HG02938 (cell line): ENCODE results near the gene RAB8A.
"Not testable (repeated sequence)": the region's sequence is repeated elsewhere in the genome, so short reads cannot be mapped to it uniquely, and the experiment has no call there.

Experiments used
- ATAC-seq: cut with Tn5 transposase; IDR thresholded peaks from one replicate; pipeline ENCODE4 v1.9.1; 2021; ENCODE audit warnings: mild to moderate bottlenecking, moderate library complexity; ENCODE audit not compliant: unreplicated experiment

RAB8A gene

DNA sequence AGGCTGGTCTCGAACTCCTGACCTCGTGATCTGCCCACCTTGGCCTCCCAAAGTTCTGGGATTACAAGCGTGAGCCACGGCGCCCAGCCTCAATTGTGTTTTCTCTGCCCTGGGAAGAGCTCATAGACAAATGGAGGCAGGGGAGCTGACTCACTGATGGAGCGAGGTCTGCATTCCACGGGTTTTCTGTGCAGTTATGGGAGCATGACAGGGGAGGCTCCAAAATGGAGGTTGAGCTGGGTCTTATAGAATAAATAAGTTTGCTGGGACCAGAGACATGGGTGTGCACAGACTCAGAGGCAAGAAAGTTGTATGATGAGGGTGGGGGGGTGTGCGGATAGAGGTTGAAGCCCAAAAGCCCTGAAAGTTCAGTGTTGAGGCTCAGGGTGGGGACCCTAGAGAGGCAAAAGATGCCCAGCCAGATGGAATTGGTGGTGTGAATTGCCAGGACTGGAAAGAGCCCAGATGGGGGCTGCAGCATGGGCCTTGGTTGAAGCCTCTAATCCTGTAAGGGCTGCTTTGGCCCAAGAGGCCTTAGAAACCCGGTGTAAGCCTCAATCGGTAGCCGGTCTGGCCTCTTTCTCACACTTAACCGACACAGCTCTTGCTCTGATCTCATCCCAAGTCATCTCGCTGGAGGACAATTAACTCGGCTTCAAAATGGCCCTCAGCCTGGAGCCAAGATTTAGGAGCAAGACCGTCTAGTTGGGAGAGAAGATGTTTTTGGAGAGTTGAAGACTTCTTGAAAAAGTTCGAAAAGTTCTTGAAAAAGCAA, 33.5 kb upstream of the RAB8A start:
- ATAC-seq: no peak

DNA sequence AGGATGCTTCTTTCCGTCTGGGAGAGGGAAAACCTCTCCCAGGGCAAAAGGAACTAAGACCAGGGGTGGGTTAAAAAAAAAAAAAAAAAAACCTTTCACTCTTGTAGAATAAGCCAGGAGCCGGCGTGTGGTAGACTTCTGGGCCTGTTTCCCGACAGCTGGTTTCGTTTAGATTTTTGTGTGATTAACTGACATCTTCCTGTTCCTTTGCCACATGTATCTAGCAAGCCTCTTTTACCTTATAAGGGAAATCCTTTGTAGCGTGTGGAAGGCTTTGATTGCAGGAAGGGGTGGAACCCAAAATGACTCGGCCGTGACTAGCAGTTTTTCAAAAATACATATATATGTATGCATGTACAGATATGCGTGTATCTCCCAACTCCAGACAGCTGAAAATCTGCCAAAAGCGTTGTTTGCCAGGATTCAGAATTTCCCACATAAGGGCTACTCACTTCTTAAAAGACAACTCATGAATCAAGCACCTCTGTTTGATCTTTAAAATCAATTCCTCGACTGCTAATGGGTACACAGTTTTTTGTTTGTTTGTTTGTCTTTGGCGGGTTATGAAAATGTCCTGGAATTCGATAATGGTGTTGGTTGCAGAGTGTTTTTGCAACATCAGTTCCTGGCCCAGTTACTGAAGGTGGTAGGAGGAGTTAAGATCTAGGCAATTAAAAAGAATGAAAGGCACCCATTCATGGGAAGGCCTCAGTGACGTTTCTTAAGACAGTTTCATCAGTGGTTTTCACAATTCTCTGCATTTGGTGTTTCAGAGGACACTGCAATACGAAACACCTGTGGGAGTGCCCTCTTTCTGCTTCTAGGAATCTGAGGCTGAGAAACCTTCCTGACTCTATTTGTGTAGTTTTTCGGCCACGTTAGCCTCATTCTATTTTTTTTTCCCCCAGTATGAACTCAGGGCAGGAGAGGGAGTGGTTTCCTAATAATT, 32.7 kb upstream of the RAB8A start:
- ATAC-seq: peak; percentile 48

DNA sequence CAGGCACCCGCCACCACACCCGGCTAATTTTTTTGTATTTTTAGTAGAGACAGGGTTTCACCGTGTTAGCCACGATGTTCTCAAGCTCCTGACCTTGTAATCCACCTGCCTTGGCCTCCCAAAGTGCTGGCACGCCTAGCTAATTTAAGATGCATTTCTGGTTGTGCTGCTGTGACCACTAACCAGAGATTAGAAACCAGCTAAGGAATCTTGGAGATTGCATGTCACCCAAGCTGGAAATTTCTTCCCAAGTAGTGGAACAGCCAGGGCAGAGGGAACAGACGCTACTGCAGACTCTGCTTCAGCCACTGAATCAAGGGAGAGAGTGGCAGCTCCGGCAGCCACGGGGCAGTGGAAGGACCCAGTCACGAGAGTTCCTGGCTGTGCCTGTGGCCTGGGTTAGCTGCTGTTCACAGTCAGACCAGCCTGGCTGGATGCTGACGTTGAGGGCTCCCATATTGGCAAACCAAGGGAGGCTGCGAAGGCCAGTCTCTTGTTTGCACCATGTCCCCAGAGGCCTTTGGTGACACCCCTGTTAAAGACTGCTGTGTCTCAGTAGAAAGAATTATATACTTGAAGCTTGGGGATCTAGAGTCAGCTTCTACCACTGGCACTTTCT, 27.5 kb upstream of the RAB8A start:
- no peak for ATAC-seq

DNA sequence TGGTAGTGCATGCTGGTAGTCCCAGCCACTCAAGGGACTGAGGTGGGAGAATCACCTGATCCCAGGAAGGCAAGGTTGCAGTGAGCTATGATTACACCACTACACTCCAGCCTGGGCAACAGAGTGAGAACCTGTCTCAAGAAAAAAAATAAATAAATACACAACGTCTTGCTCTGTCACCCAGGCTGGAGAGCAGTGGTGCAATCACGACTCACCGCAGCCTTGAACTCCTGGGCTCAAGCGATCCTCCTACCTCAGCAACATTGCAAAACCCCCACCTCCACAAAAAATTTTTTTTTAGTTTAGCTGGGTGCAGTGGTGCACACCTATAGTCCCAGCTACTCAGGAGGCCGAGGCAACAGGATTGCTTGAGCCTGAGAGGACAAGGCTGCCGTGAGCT, 26.6 kb upstream of the RAB8A start:
- ATAC-seq: no peak

DNA sequence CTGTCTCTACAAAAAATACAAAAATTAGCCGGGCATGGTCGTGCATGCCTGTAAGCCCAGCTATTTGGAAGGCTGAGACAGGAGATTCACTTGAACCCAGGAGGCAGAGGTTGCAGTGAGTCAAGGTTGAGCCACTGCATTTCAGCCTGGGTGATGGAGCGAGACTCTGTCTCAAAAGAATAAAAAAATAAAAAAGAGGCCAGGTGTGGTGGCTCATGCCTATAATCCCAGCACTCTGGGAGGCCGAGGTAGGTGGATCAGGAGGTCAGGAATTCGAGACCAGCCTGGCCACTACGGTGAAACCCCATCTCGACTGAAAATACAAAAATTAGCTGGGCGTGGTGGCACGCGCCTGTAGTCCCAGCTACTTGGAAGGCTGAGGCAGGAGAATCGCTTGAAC, 24.3 kb upstream of the RAB8A start:
- ATAC-seq: not testable (repeated sequence)

DNA sequence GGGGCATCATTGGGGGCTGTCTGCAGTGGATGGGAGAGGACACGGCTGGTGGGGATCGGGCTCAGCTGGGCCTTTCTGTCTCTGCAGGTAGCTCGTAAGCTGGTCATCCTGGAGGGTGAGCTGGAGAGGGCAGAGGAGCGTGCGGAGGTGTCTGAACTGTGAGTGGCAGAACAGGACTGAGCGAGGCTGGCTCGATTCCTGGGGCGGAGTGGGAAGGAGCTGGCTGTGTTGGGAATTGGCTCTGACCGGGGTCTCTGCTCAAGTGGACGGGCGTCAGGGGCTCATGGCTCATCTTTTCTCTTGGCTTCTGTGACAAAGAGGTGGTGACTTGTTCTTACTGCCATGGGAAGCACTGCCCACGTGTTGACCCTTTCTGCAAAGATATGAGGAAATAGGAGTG, 23.7 kb upstream of the RAB8A start:
- ATAC-seq: no peak

DNA sequence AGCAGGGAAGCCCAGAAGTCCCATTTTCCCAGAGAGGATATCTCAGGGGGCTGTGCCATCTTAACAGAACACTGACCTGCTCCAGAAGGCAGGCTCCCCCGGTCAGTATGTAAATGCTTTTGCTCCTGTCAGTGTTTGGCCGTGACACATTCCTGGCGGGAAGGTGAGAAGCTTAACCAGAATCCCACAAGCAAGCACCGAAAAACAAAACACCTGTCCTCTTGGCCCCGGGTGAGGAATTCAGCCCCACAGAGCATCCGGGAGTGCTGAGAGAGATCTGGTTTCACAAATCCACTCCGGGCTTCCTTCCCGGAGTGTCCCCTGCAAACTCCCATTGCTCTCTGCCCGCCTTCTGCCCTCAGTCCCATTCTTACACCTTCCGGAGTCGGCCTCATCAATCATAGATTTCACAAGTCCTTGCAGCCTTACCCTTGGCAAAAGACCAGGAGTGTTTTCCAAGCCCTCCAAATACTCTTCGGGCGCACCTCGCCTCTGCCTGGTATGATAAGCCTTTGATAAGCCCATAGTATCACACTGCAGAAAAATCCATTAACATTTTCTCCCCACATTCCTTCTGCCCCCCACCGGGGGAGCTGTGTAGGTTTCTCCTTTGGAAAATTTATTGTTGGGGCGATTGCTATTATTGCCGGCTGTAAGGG, 23.2 kb upstream of the RAB8A start:
- ATAC-seq: no peak

DNA sequence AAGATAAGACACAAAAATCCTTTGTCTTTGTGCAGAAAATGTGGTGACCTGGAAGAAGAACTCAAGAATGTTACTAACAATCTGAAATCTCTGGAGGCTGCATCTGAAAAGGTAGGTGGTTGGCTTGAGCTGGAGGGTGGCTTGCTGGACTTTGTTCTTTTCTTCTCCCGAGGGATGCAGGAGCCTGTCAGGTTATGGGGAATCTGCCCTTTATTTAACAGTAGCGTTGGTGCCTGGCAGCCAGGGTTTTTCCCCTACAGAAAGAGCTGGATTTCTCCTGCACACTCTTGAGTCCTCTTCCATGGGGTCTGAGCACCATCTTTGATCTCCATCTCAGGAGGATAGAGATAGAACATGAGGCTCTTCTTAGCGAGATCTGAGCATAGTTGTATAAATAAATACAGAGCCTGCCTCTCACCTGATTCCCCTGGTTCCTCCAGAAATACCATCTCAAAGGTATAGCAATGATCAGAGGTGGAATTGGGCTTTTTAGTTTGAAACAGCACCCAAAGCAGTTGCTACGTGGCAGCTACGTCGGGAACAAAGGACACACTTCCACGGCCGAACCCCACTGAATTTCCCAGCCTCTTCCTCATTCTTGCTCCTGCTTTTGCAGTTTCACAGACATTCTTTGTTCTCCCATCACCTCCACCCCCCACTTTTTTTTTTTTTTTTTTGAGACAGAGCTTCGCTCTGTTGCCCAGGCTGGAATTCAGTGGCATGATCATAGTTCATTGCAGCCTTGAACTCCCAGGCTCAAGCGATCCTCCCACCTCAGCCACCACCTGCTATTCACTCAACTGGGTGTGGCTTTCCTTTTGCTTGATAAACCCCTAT, 22.5 kb upstream of the RAB8A start:
- no peak for ATAC-seq

DNA sequence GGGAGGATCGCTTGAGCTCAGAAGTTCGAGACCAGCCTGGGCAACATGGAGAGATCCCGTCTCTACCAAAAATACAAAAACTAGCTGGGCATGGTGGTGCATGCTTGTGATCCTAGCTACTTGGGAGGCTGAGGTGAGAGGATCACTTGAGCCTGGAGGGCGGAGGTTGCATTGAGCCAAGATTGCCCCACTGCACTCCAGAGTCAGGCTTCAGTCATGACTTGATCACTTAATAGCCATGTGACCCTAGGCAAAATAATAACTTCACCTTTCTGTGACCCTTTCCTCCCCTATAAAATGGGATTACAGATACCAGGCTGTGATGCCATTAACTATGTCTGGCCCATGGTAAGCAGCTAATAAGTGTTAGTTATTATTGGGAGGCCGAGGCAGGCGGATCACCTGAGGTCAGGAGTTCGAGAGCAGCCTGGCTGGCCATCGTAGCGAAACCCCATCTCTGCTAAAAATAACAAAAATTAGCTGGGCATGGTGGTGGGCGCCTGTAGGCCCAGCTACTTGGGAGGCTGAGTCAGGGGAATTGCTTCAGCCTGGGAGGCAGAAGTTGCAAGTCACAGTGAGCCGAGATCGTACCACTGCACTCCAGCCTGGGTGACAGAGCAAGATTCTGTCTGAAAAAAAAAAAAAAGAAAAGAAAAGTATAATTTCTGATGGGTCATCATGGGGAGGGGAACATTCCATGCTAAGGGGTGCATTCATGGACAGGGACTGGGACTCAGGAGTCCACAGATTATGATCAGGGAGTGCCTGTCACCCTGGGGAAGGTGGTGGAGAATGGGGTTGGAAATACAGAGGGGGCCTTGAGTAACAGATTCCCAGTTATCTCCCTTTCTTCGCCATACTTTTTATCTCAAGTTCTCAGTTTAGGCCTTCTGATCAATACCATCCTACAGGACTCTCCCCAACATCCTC, 19.9 kb upstream of the RAB8A start:
- ATAC-seq: no peak

DNA sequence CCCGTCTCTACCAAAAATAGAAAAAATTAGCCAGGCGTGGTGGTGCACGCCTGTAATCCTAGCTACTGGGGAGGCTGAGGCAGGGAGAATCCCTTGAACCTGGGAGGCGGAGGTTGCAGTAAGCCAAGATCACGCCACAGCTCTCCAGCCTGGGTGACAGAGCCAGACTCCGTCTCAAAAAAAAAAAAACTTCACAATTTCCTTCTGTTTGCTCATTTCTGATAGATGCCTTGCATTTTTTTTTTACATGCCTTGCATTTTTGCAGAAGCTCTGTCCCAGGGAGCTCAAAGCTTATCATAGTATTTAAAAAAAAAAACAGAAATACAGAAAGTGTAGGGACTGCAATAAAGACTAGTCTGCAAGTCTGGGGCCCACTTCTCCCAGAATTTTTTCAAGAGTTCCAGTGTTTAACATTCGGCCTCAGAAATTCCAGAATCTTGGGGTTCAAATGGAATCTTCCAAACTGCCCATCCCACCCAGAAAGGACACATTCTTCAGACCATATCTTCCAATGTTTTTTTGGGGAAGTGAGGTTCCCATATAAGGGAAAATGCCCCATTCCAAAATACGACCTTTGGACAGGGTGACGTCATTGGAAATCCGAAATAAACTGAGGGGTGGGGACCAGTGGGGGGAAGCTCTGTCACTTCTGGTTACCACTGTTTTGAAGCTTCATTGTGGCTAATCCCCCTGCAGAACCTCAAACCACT, 17.2 kb upstream of the RAB8A start:
- no peak for ATAC-seq

DNA sequence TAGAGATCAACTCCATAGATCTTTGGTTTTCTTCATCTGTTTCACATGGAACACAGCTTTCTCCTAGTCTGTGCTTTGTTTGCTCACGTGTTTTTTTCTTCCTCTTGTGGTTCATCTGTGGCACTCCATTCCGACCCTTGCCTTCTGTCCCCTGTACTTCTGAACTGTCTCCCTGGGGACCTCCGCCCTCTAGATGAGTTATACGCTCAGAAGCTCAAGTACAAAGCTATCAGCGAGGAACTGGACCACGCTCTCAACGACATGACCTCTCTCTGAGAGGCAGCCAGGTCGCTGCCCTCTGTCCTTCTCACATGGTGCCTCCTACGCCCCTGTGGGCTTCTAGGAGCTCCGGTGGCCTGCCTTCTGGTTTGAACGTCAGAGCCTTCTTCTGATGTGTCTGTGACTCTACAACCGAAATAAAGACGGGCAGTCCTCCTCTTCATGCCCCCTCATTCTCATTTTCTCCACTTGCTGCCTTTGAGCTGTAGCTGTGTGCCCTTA, 16.6 kb upstream of the RAB8A start:
- no peak for ATAC-seq

DNA sequence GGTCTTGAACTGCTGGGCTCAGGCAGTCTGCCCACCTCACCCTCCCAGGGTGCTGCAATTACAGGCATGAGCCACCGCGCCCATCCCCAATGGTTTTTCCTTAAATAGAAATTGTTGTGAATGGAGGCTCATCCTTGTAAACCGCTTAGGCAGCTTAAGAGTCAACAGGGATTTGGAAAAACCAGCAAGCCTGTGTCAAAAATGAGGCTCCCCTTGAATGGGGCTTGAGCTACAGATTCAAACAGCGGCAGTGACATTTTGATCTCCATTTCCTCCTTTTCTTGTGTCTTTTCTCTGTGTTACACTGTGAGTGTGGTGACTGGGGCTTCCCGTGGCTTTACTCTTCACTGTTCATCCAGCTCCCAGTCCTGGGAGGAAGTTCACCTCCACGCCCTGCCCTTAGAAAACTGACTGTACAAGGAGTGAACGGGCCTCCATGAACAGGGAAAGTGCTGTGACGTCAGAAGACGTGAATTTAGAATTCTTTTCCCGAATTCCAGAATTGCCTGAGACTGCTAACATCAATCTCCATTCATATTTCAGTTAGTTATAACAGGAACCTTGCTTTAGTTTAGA, 15.3 kb upstream of the RAB8A start:
- ATAC-seq: no peak

DNA sequence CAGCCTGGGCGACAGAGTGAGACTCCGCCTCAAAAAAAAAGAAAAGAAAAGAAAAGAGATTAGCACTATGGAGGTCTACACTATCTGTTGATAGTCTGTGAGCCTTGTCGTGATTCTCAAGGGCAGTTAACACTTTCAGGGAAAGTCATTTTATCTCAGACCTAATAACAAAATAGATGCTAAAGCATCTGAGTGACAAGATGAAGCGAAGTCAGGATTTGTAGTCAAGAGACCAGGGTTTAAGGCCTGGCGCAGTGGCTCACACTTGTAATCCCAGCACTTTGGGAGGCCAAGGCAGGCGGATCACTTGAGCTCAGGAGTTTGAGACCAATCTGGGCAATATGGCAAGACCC, 13.3 kb upstream of the RAB8A start:
- ATAC-seq: no peak

DNA sequence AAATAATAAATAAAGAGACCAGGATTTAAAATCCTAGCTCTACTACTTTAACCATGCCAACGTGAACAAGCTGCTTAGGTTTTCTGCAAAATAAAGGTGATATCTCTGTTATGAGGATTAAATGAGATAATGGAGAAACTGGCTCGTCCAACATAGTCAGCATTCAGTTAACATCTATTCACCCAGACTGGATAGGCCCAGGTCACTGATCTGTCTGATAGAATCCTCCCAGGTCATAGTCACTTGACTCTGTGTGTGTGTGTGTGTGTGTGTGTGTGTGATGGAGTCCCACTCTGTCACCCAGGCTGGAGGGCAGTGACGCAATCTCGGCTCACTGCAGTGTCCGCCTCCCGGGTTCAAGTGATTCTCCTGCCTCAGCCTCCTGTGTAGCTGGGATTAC, 12.9 kb upstream of the RAB8A start:
- ATAC-seq: no peak

DNA sequence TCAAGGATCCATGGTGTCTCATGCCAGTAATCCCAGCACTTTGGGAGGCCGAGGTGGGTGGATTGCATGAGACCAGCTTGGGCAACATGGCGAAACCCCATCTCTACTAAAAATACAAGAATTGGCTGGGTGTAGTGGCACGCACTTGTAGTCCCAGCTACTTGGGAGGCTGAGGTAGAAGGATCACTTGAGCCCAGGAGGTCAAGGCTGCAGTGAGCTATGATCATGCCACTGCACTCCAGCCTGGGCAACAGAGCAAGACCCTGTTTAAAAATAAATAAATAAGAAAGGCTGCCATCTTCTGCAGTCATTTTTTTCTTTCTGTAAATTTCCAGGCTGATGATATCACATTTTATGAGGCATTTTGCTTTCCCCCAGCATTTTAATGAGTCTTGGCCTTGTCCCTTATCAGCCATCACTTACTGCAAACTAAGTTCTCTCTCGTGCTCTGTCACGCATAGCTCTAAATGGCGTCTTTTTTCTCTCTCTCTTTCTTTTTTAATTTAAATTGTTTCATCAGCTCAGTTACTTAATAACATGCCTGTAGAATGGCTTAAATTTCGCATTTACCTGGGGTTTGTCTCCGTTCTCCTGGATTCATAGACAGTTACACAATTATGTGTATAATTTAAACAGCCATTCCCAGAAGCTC, 12.2 kb upstream of the RAB8A start:
- not testable (repeated sequence) for ATAC-seq

DNA sequence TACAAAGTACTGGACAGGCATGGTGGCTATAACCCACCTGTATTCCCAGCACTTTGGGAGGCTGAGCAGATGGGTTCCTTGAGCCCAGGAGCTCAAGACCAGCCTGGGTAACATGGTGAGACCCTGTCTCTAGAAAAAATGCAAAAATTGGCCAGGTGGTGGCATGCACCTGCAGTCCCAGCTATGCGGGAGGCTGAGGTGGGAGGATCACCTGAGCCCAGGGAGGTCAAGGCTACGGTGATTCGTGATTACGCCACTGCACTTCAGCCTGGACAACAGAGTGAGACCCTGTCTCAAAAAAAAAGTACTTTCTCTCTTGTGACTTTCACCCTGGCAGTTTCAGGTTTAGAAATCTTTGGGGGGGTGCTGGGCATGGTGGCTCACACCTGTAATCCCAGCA, 11.2 kb upstream of the RAB8A start:
- no peak for ATAC-seq

DNA sequence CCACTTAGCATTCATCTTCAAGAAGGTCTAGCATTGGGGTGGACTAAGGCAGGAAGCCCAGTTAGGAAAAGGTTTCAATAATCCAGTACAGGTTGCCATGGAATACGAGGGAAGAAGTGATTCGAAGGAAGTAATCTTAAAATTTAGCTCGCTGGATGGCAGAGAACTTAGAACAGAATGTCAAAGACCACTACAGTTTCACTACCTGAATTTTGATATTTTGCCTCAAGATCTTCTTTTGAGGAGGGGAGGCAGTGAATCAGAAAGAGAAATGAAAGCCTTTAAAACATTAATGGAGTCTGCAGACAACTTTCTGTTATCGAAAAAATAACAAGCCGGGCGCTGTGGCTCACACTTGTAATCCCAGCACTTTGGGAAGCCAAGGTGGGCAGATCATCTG, 7.0 kb upstream of the RAB8A start:
- ATAC-seq: no peak

DNA sequence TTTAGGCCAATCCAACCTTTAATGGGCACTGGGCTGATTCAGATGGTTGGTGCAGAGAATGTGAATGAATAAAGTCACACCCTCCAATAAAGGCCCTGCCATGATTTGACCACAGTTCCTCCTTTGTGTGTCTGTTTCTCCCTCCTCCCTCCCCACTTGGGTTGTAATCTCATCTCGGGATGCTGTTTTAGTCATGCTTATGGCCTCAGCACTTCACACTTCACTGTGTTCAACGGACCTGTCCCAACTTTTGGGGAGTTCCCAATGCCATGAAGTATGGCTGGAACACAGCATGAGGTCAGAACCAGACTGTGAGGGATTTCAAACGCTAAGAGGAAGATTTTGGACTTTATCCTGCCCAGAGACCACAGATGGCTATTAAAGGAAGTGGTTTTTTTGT, 5.6 kb upstream of the RAB8A start:
- no peak for ATAC-seq
